Prostate gland (tissue), 2 donors: Measurements from ENCODE around the gene TSHZ2.

ENCODE experiments used
- CTCF ChIP-seq, 4 experiments: fragments of 200-600 bp in 2 of 4; fragments of 450-650 bp in 2 of 4; sonication (generic) in 2 of 4; IDR thresholded peaks; 1 replicate in 3 of 4; 2 replicates in 1 of 4; pipeline ENCODE4 v1.5.1; 2016 to 2019; ENCODE audit warnings: antibody characterized with exemption in 4 of 4, mild to moderate bottlenecking in 2 of 4, moderate library complexity in 2 of 4
- POLR2A ChIP-seq: fragments of 450-650 bp; IDR thresholded peaks from one replicate; pipeline ENCODE4 v1.6.1; 2016; ENCODE audit warnings: antibody characterized with exemption, mild to moderate bottlenecking
- POLR2AphosphoS5 ChIP-seq: sonication (generic); formaldehyde crosslinking; IDR thresholded peaks from one replicate; pipeline ENCODE4 v1.6.1; 2017; ENCODE audit warnings: antibody characterized with exemption

- TF ChIP-seq POLR2AphosphoS5 (no peak), POLR2A (no peak), CTCF (IDR thresholded peaks at IDR 0.05) (no peak)
Measured at GRCh38 chr20:53402233-53403005, 430.3 kb downstream of the TSHZ2 start.
